ENCODE measurements around the gene SELENOP.
A peak's percentile ranks its signal among the peaks of the same experiment; 100 is the strongest.

SELENOP gene

GRCh38 chr5:42812620-42813019 lies 928 bp upstream of the SELENOP start:
- DNase-seq (ENCODE audit: low read depth): no peak
- no peak for TF ChIP-seq CTCF (IDR thresholded peaks at IDR 0.05; ENCODE audit: insufficient read depth, low read depth, low read length, missing control alignments)
- H3K4me3 ChIP-seq (ENCODE audit: low read length): no peak overlapping the region

- no peak for TF ChIP-seq CTCF (IDR thresholded peaks at IDR 0.05; ENCODE audit: insufficient read depth, low read depth, low read length, missing control alignments)
- H3K4me3 ChIP-seq (ENCODE audit: low read length): peak overlapping the region; percentile 18
- no peak for DNase-seq (ENCODE audit: low read depth)
These were observed 680 bp downstream of the SELENOP start for GRCh38 chr5:42810834-42811590.

GRCh38 chr5:42808888-42809611 lies 2.6 kb downstream of the SELENOP start:
- no peak overlapping the region for H3K4me3 ChIP-seq (ENCODE audit: low read length)
- no peak for DNase-seq (ENCODE audit: low read depth)
- no peak for TF ChIP-seq CTCF (IDR thresholded peaks at IDR 0.05; ENCODE audit: insufficient read depth, low read depth, low read length, missing control alignments)

GRCh38 chr5:42807722-42808447 lies 3.8 kb downstream of the SELENOP start:
- no peak for TF ChIP-seq CTCF (IDR thresholded peaks at IDR 0.05; ENCODE audit: insufficient read depth, low read depth, low read length, missing control alignments)
- no peak for DNase-seq (ENCODE audit: low read depth)
- no peak overlapping the region for H3K4me3 ChIP-seq (ENCODE audit: low read length)

GRCh38 chr5:42806701-42807262 lies 4.9 kb downstream of the SELENOP start:
- TF ChIP-seq CTCF (IDR thresholded peaks at IDR 0.05; ENCODE audit: insufficient read depth, low read depth, low read length, missing control alignments): no peak
- DNase-seq (ENCODE audit: low read depth): no peak
- no peak overlapping the region for H3K4me3 ChIP-seq (ENCODE audit: low read length)

GRCh38 chr5:42806004-42806700 lies 5.5 kb downstream of the SELENOP start:
- TF ChIP-seq CTCF (IDR thresholded peaks at IDR 0.05; ENCODE audit: insufficient read depth, low read depth, low read length, missing control alignments): no peak
- DNase-seq (ENCODE audit: low read depth): no peak
- H3K4me3 ChIP-seq (ENCODE audit: low read length): no peak overlapping the region

Measured in epithelial cell of esophagus (primary cell).